ENCODE measurements around the gene GPLD1. TPM values are rescaled to one million over a fixed set of nuclear protein-coding genes. Genes with fewer than 3 reads are reported as not detected.

The GPLD1 gene
- total and polyA plus RNA-seq, 2 donors (not counting 1 experiment from before 2014, with no cell fraction given), result under 0.01 to 0.07 TPM

GRCh38 chr6:24405262-24405661, 84.1 kb downstream of the GPLD1 start:
- TF ChIP-seq CTCF (conservative IDR thresholded peaks at IDR 0.05 in 1 of 2, IDR thresholded peaks at IDR 0.05 in 1 of 2; ENCODE audit: low read depth in 1 of 2, low read length in 2 of 2) (no peak), EZH2 (IDR thresholded peaks at IDR 0.05; ENCODE audit: low read length, missing control alignments) (no peak)
- Histone ChIP-seq H3K4me1 (ENCODE audit: control insufficient read depth, extremely low read depth, insufficient read depth, low read length) (no peaks in the 10 kb centered on the region), H3K27me3 (ENCODE audit: control insufficient read depth, insufficient read depth, low read length) (no peaks in the 10 kb centered on the region), H3K4me3 (replicated peaks in 1 of 4; ENCODE audit: control extremely low read depth in 1 of 4, insufficient read depth in 1 of 4, low read depth in 3 of 4, low read length in 4 of 4) (no peak overlapping the region), H2AFZ (ENCODE audit: low read length) (no peak overlapping the region), H3K27ac (ENCODE audit: insufficient read depth, low read length) (no peak overlapping the region), H3K36me3 (ENCODE audit: control insufficient read depth, insufficient read depth, low read length) (peaks cover 2% of the 10 kb centered on the region), H4K20me1 (ENCODE audit: control insufficient read depth, extremely low read depth, insufficient read depth, low read length) (no peaks in the 10 kb centered on the region), H3K9me3 (ENCODE audit: control insufficient read depth, insufficient read depth, low read depth, low read length) (no peaks in the 10 kb centered on the region), H3K4me2 (ENCODE audit: extremely low read depth, insufficient read depth, low read length) (no peak overlapping the region), H3K9ac (ENCODE audit: insufficient read depth, low read length) (no peak overlapping the region), H3K79me2 (ENCODE audit: control insufficient read depth, insufficient read depth, low read length) (peaks cover 20% of the 10 kb centered on the region)
- DNase-seq (ENCODE audit: low read depth in 2 of 2), result no peak

GRCh38 chr6:24403501-24403824, 85.9 kb downstream of the GPLD1 start:
- Histone ChIP-seq H3K4me2 (ENCODE audit: extremely low read depth, insufficient read depth, low read length) (peak overlapping the region; percentile 99), H3K4me1 (ENCODE audit: control insufficient read depth, extremely low read depth, insufficient read depth, low read length) (no peaks in the 10 kb centered on the region), H3K27me3 (ENCODE audit: control insufficient read depth, insufficient read depth, low read length) (no peaks in the 10 kb centered on the region), H3K79me2 (ENCODE audit: control insufficient read depth, insufficient read depth, low read length) (peaks cover 20% of the 10 kb centered on the region), H2AFZ (ENCODE audit: low read length) (peak overlapping the region; percentile 99), H3K36me3 (ENCODE audit: control insufficient read depth, insufficient read depth, low read length) (no peaks in the 10 kb centered on the region), H3K27ac (ENCODE audit: insufficient read depth, low read length) (peak overlapping the region; percentile 66), H3K9ac (ENCODE audit: insufficient read depth, low read length) (peak overlapping the region; percentile 79), H3K4me3 (replicated peaks in 1 of 4; ENCODE audit: control extremely low read depth in 1 of 4, insufficient read depth in 1 of 4, low read depth in 3 of 4, low read length in 4 of 4) (peak overlapping the region; percentile 78 to 96 (median 94)), H4K20me1 (ENCODE audit: control insufficient read depth, extremely low read depth, insufficient read depth, low read length) (no peaks in the 10 kb centered on the region), H3K9me3 (ENCODE audit: control insufficient read depth, insufficient read depth, low read depth, low read length) (no peaks in the 10 kb centered on the region)
- no peak for DNase-seq (ENCODE audit: low read depth in 2 of 2)
- no peak for TF ChIP-seq EZH2 (IDR thresholded peaks at IDR 0.05; ENCODE audit: low read length, missing control alignments)
- TF ChIP-seq CTCF (conservative IDR thresholded peaks at IDR 0.05 in 1 of 2, IDR thresholded peaks at IDR 0.05 in 1 of 2; ENCODE audit: low read depth in 1 of 2, low read length in 2 of 2), result no peak

- no peaks in the 10 kb centered on the region for H3K27me3 ChIP-seq (ENCODE audit: control insufficient read depth, insufficient read depth, low read length)
- peak within 1 kb of the TSS; percentile 78 to 96 (median 94) for H3K4me3 ChIP-seq (replicated peaks in 1 of 4; ENCODE audit: control extremely low read depth in 1 of 4, insufficient read depth in 1 of 4, low read depth in 3 of 4, low read length in 4 of 4)
- no peaks in the 10 kb centered on the region for H3K4me1 ChIP-seq (ENCODE audit: control insufficient read depth, extremely low read depth, insufficient read depth, low read length)
- peak within 1 kb of the TSS; percentile 66 for H3K27ac ChIP-seq (ENCODE audit: insufficient read depth, low read length)
- no peaks in the 10 kb centered on the region for H4K20me1 ChIP-seq (ENCODE audit: control insufficient read depth, extremely low read depth, insufficient read depth, low read length)
- DNase-seq (ENCODE audit: low read depth in 2 of 2), result peak; percentile 71 to 74
- H3K79me2 ChIP-seq (ENCODE audit: control insufficient read depth, insufficient read depth, low read length), result peaks cover 20% of the 10 kb centered on the region
- peak within 1 kb of the TSS; percentile 79 for H3K9ac ChIP-seq (ENCODE audit: insufficient read depth, low read length)
- H3K9me3 ChIP-seq (ENCODE audit: control insufficient read depth, insufficient read depth, low read depth, low read length), result no peaks in the 10 kb centered on the region
- peak within 1 kb of the TSS; percentile 99 for H3K4me2 ChIP-seq (ENCODE audit: extremely low read depth, insufficient read depth, low read length)
- no peaks in the 10 kb centered on the region for H3K36me3 ChIP-seq (ENCODE audit: control insufficient read depth, insufficient read depth, low read length)
- peak within 1 kb of the TSS; percentile 99 for H2AFZ ChIP-seq (ENCODE audit: low read length)
- TF ChIP-seq CTCF (conservative IDR thresholded peaks at IDR 0.05 in 1 of 2, IDR thresholded peaks at IDR 0.05 in 1 of 2; ENCODE audit: low read depth in 1 of 2, low read length in 2 of 2) (no peak), EZH2 (IDR thresholded peaks at IDR 0.05; ENCODE audit: low read length, missing control alignments) (no peak)
Observed at GRCh38 chr6:24402697-24403500, 86.5 kb downstream of the GPLD1 start, which contains the start of gene MRS2. MRS2 (plus strand) TSS chr6:24402936; CDS start chr6:24403047, 111 bp downstream.
